ENCODE measurements around the gene RAB8A.

RAB8A gene

DNA sequence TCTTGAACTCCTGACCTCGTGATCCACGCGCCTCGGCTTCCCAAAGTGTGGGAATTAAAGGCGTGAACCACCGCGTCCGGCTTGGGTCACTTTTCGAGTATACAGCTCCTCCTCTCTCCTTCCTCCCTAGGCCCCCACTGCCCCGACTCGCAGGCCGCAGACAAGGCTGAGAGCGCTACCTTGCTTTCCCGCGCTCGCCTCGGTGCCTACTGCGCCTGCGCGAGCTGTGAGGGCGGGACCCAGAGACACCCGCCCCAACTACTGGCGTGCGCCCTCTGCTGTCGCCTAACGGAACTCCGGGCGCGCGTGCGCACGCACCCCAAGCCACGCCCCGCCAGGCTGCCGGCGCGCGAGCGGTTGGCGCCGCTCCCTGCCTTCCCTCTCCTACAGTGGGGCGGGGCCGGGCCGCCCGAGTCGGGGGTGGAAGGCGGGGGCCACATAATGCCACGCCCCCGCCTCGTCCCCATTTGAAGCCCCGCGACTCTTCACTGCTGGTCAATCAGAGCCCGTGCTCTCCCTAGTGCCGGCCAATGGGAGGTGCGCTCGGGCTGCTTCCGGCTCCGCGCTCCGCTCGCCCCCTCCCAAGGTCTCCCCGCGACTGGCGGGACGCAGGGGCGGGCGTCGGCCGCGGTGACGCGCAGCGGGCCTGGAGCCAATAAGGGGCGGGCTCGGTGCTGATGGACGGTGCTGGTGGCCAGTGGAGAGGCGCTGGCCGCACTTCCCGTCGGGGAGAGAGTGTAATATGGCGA is at the start of gene RAB8A:
RAB8A (plus strand) TSS at position 730 of the 749 bp plus-strand sequence; CDS start at position 743, 13 bp downstream.
- peak; percentile 99 for DNase-seq

DNA sequence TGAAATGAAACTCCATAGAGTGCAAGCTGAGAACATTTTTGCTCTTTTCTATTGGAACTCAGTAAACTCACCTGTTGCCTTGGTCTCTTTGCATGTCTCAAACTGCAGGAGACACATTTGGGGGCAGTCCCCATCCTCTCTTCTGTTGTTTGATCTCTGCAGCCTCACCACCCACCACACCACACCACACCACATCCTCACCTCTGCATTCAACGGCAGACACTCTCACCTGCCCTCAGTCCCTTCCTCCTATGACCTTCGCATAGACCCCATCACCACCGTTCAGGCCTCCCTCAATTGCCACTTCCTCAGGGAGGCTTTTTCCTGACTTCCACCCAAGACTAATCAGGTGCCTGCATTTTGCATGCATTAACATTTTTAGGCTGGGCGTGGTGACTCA is 49.7 kb upstream of the RAB8A start:
- no peak for DNase-seq

GRCh38 chr19:16062789-16063188 is 48.9 kb upstream of the RAB8A start:
- peak; percentile 52 for DNase-seq

DNA sequence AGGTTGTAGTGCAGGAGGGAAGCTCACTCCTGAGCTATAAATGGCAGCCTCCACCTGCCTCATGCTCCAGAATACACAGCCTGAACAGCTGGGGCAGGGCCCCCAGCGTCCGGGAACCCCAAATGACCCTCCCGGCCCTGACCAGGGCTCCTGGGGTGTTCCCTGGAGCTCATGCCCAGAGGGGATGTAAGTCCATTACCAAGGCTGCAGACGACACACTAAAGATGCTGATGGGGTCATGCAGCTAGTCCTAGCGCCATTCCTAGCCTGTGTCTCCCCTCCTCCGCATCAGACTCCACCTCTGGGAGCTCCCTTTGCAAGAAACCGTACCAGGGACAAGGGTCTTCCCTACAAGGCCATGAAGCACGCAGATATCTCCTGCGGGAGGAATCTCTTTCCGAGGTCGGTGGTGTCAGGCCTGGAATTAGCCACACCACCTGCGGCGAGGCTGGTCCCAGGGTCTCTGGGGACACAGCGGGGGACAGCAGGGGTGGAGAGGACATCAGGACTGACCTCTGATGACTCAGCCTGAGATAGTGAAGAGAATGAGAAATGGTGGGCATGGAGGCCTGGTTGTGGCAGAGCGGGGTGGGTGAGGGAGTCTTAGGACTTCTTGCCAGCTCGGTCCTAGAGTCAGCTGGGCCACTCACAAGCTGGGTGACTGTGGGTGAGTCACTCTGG is 47.3 kb upstream of the RAB8A start:
- no peak for DNase-seq

DNA sequence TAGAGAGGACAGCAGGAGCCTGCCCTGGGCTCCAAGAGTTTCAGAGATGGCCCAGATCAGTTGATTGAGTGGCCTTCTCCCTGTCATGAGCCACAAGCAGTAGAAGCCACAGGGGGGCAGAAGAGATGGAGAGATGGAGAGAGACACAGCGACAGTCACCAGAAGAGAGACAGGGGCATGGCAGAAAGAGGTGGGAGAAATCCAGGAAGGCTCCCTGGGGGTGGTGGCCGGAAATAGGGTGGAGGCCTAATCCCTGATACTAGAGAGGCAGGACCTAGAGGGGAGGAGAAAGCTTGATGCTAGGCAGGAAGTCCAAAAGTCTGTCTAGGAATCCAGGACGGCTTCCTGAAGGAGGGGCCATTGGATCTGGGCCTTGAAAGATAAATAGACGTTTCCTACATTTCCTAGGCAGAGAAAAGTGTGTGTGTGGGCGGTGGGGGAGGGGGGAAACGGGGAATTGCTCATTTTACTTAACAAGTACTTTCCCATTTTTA is 45.0 kb upstream of the RAB8A start:
- DNase-seq, result no peak

DNA sequence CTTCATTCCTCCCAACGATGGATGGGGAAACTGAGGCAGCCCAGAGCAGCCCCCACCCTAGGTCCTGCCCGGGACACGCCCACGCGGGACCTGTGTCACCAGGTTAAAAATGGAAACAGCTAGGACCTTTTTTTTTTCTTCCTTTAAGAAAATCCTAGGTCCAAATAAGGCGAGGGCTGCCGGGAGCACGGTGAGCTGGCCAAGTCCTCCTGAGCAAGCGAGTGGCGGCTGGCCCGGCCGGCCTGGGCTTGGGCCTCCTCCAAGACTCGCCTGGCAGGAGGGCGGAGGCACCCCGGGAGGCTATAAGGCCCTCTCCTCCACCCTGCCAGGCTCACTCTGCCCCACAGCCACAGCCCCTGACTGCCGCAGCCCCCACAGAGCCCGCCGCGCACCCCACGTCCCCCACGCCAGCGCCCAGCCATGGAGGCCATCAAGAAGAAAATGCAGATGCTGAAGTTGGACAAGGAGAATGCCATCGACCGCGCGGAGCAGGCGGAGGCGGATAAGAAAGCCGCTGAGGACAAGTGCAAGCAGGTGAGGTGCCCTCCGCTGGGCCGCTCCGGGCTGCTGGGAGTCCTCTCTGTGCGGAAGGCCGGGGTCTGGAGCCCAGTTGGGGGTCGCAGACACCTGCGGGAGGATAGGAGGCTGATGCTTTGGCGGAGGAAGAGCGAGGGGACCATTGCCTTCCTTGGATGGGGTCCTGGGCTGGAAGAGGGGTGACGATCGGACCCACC is 44.3 kb upstream of the RAB8A start:
- no peak for DNase-seq

- DNase-seq, result no peak
Observed at GRCh38 chr19:16068696-16069259, 42.9 kb upstream of the RAB8A start.

GRCh38 chr19:16069813-16070365 is 41.8 kb upstream of the RAB8A start:
- DNase-seq, result no peak

- peak; percentile 90 for DNase-seq
Observed at GRCh38 chr19:16070366-16070990, 41.2 kb upstream of the RAB8A start.

GRCh38 chr19:16071072-16071691 is 40.5 kb upstream of the RAB8A start:
- DNase-seq, result no peak

DNA sequence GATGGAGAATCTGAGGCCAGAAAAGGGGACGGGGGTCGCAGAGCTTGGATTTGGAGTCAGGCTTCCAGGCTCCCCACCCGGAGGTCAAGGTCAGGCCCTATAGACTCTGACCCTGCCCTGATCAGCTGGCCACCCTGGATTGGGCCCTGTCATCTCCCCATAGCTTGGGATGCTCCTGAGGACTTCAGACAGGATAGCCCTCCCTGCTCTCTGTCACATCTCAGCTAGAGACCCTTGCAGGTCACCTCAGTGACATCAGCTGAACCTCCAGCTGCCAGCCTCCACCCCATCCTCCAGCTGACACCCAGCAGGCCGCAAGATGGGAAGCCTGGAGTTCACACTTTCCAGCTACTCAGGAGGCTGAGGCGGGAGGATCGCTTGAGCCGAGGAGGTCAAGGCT is 38.2 kb upstream of the RAB8A start:
- DNase-seq, result no peak

- DNase-seq, result no peak
Observed at GRCh38 chr19:16073988-16074387, 37.7 kb upstream of the RAB8A start.

GRCh38 chr19:16074488-16075365 is 37.0 kb upstream of the RAB8A start:
- DNase-seq, result no peak

GRCh38 chr19:16075430-16076153 is 36.1 kb upstream of the RAB8A start:
- no peak for DNase-seq

DNA sequence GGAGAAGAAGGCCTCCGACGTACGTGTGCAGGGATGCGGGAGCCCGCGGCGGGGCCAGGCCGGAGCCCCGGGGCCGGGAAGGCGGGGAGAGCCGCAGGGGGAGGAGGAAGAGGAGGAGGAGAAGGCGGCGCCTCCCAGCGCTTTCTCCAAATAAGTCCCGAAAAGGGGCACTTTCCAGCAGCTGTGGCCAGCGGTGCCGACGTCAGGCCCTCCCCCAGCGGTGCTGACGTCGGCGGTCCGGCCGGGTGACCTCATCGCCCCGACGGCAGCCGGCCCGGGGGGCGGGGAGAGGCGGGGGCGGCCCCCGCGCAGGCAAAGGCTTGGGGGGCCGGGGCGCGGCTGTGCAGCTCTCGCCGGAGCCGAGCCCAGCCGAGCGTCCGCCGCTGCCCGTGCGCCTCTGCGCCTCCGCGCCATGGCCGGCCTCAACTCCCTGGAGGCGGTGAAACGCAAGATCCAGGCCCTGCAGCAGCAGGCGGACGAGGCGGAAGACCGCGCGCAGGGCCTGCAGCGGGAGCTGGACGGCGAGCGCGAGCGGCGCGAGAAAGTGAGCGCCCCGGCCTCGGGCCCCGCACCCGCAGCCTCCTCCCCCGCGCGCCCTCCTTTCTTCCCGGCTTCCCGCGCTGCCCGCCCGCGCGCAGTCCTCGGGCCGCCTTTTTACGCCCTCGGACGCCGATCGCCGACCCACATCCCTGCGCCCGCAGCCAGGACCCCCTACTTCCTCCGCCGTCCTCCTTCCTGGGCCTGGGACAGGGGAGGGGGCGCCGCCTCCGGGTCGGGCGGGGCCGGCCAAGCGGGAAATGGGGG is 35.3 kb upstream of the RAB8A start, which contains the start of gene TPM4:
TPM4 (plus strand) TSS at position 342 of the 804 bp plus-strand sequence; CDS start at position 413, 71 bp downstream.
- peak; percentile 70 for DNase-seq

GRCh38 chr19:16076958-16077611 is 34.6 kb upstream of the RAB8A start:
- no peak for DNase-seq

GRCh38 chr19:16077984-16078758 is 33.5 kb upstream of the RAB8A start:
- DNase-seq, result no peak
